GM11168 (cell line): ENCODE results near the gene TBPL1.

Experiments
- in situ Hi-C: fragments of 300-500 bp; cut with MboI; formaldehyde crosslinking; loops from one replicate; pipeline ENCODE4 v1.12.0; 2022; ENCODE audit warnings: low sequenced_read_pairs; ENCODE audit not compliant: unreplicated experiment

The TBPL1 gene

DNA sequence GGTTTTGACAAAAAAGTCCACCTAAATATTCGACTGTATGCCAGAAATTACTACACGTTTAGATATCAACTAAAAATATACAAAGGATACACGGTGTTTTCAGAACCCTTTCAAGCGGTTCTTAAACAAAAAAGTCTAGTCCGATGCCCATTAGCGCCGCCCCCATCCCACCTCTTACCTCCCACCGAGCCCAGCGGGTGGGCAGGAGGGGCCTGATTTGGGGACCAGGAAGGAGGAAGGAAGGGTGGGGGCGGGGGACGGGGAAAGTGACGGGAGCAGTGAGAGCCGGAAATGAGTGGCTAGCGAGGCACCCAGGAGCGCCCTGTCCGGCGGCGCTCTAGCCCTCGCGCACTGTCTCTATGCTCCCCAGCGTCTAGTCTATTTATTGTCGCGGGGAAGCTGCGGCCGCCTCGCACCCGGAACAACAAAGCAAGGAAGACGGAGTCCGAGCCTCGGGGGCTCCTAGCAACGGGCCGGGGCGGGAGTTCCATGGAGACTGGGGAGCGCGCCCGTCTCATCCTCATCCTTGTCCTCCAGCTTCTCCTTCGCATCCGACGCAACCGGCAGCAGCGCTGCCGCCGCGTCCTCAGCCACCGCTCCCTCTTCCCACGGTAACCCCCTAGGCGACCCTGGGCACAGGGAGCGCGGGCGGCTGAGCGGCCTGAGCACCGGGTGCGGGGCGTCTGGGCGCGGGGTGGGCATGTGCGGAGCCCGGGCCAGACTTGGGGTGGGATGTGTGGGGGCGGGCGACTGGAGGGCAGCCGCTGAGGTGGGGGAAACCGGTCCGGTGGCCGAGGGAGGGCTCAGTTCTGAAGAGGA, at the start of gene TBPL1:
Gene TBPL1, plus strand, starts transcription at position 410 of the 819 bp plus-strand sequence. CDS start 26,902 bp downstream, outside the sequence.
- in situ Hi-C loops = no loop called here

DNA sequence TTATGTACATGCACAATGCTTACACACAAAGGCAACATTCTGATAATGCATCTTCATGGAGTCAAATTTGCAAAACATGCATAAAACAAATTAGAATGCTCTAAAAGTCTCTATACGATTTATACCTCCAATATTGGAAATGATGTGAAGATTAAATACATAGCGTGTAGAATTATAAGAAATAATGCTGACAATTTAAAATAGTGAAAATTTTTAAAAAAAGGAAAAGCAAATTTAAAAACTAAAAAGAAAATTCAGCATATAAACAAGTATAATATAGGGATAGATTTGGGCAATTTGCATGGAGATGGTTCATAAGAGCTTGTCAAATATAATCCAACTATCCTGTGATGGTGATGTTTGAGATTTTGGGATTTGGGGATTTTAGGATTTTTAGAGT, 49.2 kb upstream of the TBPL1 start:
- in situ Hi-C loops = no loop called here

DNA sequence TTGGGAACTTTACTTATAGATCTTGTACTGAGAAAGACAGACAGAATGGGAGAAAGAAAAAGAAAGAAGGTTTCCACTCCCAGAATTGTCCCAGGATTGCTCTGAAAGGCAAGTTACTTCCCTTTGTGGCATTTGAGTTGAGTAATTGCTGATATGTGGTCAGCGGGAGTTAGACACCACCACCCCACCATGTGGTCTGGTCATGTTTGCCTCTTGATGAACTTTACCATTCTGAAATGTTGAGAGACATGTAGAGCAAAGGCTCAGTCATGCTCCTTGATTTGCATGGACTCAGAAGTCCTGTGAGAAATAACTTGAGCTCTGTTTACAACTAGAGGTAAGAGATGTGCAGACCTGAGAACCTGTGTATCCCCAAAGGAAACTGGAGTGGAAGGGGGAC, 47.0 kb upstream of the TBPL1 start:
- in situ Hi-C loops = no loop called here

DNA sequence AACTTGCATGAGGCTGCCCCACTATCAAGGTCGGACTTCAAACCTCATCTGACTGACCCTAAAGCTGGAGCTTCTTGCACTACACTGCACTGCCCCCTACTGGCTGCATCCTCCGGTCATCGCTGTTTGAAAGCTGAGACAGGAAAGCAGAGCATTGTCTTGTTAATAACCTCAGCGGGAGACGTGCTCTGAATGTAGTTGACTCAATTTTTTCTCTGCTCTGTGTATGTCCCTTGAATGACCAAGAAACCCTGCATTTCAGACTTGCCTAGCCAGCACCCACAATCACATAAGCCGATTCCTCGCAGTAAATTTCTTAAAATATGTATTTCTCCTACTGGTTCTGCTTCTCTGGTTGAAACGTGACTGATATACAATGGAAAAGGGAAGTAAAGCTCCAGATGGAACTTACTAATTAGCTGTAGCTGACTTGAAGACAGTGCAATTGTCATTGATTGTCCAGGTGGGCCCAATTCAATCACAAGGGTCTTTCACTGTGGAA, 36.3 kb upstream of the TBPL1 start:
- in situ Hi-C loops = no loop called here

DNA sequence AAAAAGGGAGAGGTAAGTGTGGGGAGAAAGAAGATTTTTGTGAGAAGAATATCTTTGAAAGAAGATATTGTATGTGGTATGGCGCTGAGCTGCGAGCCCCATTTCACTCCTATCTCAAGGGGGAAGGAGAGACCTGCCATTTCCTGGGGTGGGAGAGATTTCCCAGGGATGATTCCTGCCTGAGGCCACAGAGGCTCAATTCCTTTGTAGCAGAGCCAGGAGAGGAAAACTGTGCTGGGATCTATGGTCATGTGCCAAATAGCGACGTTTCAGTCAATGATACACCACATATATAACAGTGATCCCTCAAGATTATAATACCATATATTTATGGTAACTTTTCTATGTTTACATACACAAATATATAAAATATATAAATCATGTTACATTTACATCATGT, 35.2 kb upstream of the TBPL1 start:
- in situ Hi-C loops = no loop called here

DNA sequence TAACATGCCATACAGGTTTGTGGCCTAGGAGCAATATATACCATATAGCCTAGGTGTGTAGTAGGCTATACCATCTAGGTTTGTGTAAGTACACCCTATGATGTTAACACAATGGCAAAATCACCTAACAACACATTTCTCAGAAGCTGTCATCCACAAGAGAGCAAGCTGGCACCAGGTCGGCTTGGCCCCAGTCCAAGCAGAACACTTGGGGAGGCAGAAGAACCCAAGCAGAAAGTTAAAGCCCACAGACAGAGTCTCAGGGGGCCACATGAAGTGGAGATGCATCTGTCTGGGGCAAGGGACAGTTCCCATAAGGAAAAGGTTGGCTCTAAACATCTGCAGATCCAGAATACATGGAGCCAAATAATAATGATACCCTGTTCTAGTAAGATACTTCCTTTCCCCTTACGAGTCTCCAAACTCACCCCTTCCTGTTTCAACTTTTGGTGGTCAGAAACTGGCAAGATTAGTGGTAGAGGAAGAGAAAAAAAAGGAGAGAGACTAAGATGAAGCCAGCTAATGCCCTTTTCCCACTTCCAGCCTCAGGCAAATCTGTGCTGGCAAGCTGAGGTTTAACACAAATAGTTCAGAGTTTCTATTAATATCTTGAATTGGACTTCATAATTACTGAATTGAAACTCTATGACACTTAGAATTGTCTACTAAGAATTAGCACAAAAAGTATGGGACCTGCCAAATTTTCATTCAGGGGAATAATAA, 34.7 kb upstream of the TBPL1 start:
- in situ Hi-C loops = no loop called here

DNA sequence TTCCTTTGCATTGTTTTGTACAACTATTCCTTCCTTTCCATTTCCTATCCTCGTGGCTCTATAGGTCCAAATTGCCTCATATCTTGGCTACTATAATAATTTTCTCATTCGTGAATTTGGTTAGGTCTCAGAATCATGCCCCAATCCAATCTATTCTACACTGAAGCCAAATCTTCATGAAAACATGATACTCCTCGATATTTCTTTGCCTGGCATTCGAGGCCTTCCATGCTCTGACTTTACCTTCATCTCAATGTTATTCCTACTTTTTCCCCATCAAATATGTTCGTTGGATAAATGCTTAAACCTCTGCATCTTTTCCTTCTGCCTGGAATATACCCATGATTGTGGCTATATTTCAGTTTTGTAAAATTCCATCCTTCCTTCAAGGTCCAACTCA, 33.7 kb upstream of the TBPL1 start:
- in situ Hi-C loops = no loop called here

DNA sequence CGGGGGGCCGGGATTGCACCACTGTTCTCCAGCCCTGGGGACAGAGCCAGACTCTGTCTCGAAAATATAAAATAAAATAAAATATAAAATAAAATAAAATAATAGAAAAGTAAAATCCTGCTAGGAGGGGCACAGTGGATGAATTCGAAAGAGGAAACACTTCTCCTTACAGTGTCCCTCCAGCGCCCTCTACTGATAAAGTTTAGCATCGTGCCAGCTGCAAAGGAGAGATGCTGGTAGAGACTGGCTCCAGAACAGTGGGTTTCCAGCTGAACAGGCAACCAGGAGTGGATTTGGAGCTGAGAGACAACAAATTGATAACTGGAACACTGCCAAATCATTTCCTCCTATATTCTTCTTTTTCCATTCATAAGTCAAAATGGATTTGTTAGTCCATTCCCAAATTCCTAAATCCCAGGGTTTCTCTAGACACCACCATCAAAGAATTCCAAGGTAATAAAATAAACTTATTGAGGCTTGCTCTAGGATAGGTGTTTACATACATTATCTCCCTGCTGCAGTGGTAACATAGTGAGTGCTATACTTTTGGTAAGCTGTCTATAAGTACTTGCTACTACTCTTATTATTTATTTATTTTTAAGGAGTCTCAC, 31.7 kb upstream of the TBPL1 start:
- in situ Hi-C loops = loop anchor here (5.0 kb wide), 1 partner anchor 176 kb away; no protein-coding TSS in a partner anchor

DNA sequence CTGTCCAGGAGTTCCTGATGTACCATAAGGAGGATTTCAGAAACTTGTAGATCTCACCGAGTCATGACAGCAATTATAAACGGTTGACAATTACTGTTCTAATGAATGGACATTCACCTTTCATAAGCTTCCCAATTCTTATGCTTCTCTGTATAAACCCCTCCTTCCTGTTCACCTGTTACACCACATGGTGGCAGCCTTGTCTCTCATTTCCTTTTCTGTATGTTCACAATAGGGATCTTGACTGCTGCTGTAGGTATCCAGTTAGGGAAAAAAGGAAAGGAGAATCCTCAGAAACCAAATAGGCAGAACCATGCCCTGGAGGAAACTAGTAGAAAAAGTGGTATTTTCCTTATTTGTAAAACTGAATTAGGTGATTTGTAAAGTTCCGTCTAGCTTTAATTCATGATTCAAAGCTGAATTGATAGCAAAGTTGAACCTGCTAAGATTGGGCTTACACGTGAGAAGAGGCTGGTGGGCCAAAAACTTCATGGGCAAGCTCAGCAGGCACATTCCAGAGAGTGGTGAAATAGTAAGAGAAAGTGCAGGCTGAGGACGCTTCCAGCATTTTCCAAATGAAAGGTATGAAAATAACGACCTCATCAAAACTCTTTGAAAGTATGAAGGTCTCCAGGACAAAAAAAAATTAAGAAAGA, 29.0 kb upstream of the TBPL1 start:
- in situ Hi-C loops = loop anchor here (5.0 kb wide), 1 partner anchor 173 kb away; no protein-coding TSS in a partner anchor

DNA sequence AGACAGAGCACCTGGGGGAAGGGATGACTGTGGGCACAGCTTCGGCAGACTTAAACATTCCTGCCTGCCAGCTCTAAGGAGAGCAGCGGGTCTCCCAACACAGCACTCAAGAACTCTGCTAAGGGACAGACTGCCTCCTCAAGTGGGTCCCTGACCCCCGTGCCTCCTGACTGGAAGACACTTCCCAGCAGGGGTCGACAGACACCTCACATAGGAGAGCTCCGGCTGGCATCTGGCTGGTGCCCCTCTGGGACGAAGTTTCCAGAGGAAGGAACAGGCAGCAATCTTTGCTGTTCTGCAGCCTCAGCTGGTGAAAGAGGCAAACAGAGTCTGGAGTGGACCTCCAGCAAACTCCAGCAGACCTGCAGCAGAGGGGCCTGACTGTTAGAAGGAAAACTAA, 21.8 kb upstream of the TBPL1 start:
- in situ Hi-C loops = loop anchor here (10.0 kb wide), 1 partner anchor 134 kb away; no protein-coding TSS in a partner anchor

DNA sequence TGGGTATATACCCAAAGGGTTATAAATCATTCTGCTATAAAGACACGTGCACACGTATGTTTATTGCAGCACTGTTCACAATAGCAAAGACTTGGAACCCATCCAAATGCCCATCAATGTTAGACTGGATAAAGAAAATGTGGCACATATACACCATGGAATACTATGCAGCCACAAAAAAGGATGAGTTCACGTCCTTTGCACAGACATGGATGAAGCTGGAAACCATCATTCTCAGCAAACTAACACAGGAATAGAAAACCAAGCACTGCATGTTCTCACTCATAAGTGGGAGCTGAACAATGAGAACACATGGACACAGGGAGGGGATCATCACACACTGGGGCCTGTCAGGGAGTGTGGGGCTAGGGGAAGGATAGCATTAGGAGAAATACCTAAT, 16.7 kb upstream of the TBPL1 start:
- in situ Hi-C loops = loop anchor here (10.0 kb wide), 1 partner anchor 128 kb away; no protein-coding TSS in a partner anchor

DNA sequence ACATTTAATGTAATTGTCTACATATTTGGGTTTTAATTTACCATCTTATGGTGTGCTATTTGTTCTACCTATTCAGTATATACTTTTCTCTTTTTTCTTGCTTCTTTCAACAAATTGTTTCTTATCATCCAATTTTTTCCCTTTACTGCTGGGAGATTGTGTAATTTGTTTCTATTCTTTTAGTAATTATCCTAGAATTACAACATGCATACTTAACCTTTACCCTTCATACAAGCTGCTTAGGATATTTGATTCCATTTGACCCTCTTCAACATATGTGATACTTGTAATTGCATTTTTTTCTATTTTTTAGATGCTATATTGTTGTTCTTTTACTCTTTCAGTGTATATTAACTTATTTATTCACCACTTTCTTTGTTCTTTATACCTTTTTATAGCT, 15.1 kb upstream of the TBPL1 start:
- in situ Hi-C loops = loop anchor here (10.0 kb wide), 1 partner anchor 127 kb away; no protein-coding TSS in a partner anchor

DNA sequence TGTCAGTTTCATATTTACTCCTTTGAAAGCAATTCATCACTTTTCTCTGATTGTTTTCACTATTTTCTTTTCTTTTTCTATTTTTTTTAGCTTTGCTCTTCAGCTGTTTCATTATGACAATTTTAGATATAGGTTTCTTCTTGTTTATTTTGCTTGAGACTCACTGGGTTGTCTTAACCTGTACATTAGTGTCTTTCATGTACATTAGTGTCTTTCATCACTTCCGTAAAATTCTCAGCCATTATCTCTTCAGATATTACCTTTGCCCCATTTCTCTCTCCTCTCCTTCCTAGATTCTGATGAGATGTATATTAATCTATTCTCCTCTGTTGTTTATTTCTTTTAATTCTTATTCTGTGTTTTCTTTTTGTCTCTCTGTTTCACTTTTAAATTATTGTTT, 14.5 kb upstream of the TBPL1 start:
- in situ Hi-C loops = loop anchor here (10.0 kb wide), 1 partner anchor 126 kb away; no protein-coding TSS in a partner anchor

DNA sequence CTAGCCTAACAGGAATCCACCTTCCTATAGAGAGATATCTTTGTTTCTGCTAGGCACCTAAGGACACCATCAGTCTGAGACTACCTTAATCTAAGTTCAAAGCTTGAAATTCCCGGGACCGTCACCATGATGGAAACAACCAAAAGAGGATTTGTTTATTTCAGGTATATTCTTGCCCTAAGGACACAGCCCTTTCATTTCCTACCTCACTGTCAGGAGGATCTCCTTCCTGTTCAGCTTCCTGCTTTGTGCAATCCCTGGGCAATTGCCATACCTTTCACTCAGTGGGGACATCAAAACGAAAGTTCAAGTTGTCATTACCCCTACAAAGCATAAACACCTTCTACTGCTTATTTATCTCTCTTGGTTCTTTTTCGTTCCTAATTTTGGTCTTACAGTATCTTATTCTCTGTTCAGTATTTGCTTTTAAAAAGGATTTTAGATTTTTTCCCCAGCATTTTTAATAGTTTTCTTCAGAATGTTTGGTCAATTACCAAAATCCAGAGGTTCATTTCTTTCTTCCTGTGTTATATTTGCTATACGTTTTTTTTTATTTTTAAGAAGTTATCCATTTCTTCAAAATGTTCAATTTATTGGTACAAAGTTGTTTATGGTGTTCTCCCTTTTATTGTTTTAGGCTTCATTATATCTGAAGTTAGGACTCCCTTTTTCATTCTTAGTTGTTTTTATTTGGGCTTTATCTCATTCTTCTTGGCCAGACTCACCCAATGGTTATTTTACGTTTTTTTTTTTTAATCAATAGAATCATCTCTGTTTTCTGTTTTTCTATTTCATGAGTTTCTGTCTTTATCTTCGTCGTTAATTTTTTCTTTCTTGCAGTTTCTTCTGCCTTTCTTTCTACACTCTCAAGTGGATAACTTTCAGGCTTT, 13.0 kb upstream of the TBPL1 start:
- in situ Hi-C loops = loop anchor here (10.0 kb wide), 1 partner anchor 125 kb away; no protein-coding TSS in a partner anchor

DNA sequence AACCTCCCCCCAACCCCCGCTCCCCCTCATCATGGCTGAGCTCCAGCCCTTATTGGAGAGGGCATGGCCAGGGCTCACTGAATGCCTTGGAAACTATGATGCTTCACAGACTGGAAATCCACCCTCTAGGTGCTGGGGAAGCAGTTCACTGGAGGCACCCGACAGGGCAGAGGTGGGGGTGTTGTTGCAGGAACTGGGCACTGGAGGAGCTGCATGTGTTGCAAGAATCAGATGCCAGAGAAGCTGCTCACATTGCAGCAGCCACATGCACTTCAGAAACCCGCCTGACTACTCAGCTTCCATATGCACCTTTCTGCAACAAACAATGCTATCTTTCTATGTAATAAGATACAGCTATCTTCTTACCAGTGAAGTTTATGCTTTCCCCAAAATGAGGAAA, 7.9 kb upstream of the TBPL1 start:
- in situ Hi-C loops = no loop called here

DNA sequence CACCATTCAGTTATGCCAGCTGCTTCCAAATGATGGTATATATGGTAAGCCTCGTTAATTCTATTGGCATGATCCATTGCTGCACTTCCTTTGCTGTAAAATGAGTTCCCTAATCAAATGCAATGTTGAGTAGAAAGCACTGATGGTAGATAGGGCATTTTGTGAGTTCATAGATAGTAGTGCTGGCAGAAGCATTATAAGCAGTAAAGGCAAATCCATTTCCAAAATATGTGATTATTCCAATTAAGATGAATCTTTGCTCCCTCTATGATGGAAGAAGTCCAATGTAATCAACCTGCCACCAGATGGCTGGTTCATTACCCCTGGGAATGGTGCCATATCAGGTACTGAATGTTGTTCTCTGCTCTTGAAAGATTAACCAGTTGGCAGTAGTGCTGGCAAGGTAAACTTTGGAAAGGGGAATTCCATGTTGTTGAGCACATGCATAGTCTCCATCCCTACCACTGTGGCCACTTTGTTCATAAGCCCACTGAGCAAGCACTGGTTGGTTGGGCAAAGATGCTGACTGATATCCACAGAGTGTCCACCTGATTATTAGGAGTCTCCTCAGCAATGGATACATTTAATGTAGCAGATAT, 5.6 kb upstream of the TBPL1 start:
- in situ Hi-C loops = no loop called here

DNA sequence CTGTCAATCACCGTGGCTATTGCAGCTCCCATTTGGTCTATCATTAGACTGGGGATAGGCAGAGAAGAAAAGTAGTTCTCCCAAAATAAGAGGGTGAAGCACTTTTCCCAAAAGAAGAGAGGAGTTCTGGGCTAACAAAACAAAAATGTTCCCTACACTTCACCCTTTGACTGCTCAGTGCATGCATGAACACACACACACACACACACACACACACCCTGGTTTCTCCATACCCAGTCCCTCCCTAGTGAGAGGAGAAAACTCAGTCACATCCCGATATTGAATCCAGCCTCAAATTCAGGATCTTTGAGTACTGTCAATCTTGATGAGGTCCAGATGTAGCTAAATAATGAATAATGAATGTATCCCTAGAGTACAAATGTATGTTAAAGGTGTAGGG, 4.6 kb upstream of the TBPL1 start:
- in situ Hi-C loops = no loop called here

DNA sequence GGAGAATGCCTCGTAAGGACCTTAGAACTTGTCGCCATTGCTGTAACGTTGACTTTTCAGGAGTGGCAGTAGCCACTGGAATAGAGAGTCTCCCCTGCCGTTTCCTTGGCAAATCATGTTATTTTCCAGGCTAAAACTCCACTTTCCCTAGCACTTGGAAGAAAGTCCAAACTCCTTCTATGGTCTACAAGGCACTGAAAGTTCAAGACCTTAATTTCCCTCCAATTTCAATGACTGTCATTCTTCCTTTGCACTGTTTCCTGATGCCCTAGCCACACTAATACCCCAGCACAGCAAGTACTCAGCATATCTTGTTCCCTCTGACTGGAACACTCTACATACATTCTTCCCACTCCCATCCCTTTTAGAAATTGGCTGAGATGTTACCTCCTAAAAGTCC, 1.8 kb upstream of the TBPL1 start:
- in situ Hi-C loops = no loop called here
